H1 (cell line): Measurements from ENCODE around the gene TTLL5. TPM values are rescaled to one million over a fixed set of nuclear protein-coding genes. Genes with fewer than 3 reads are reported as not detected.

Experiments used
- CHD1 ChIP-seq: IDR thresholded peaks from 2 replicates; pipeline ENCODE4 v1.6.1; 2012; ENCODE audit warnings: low read depth, low read length, improper control_type of control experiment
- PHF8 ChIP-seq: fragments of 200-600 bp; sonication (generic); conservative IDR thresholded peaks from 2 replicates; pipeline ENCODE4 v1.7.1; 2012; ENCODE audit warnings: low read depth, mild to moderate bottlenecking, inconsistent platforms, low read length, moderate library complexity
- polyA plus RNA-seq, 7 experiments: library from polyadenylated mRNA; depleted of rRNA in 3 of 7; stranded (reverse) in 5 of 7; unstranded in 2 of 7; fragments of >200 nt in 5 of 7; fragments of 200-250 nt in 2 of 7; gene quantifications; 1 replicate in 5 of 7; 2 replicates in 1 of 7; 4 replicates in 1 of 7; pipeline versions ENCODE4 v1.2.1 to v1.2.3, GENCODE V29; 2011 to 2013; ENCODE audit warnings: missing spikeins in 2 of 7, mixed read lengths in 2 of 7
- total RNA-seq: library from RNA; stranded (reverse); fragmentation: NEBNext Ultra II Directional; extraction: Animal tissue kit (Norgen Biotek cat#: 25700); gene quantifications from 2 replicates; pipeline ENCODE4 v1.2.1, GENCODE V29; 2021

Gene TTLL5
- total and polyA plus RNA-seq, 2 of the 8 experiments (the other 6 are each of a cell fraction or from before 2014, with no cell fraction given), result 16.1 to 45.9 TPM

GRCh38 chr14:75848167-75848913 lies 187.3 kb downstream of the TTLL5 start (continued):
- TF ChIP-seq PHF8 (no peak), CHD1 (no peak)
